Measurements from ENCODE around the gene KIAA1671. TPM values are rescaled to one million over a fixed set of nuclear protein-coding genes. Genes with fewer than 3 reads are reported as not detected.

KIAA1671 gene
- total RNA-seq, 4 donors from 2014 or later: 16.2 to 35.0 (median 21.7) TPM

DNA sequence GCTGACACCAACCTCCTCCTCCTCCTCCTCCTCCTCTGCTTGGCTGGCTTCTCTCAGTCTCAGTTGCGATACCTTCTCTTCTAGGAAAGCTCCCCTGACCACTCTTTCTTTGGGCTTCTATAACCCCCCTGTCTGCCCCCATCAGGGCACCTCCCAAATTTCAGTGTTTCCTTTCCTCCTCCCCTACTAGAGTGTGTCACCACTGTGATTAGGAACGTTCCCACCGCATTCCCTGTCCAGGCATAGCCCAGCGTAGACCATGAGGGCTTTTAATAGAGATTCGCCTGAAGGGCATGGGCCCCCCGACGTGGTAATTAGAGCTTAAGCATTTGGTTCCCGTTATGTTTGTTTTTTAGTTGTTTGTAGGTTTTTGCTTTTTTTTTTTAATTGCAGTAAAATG is 65.5 kb downstream of the KIAA1671 start:
- TF ChIP-seq, protein P1, sequence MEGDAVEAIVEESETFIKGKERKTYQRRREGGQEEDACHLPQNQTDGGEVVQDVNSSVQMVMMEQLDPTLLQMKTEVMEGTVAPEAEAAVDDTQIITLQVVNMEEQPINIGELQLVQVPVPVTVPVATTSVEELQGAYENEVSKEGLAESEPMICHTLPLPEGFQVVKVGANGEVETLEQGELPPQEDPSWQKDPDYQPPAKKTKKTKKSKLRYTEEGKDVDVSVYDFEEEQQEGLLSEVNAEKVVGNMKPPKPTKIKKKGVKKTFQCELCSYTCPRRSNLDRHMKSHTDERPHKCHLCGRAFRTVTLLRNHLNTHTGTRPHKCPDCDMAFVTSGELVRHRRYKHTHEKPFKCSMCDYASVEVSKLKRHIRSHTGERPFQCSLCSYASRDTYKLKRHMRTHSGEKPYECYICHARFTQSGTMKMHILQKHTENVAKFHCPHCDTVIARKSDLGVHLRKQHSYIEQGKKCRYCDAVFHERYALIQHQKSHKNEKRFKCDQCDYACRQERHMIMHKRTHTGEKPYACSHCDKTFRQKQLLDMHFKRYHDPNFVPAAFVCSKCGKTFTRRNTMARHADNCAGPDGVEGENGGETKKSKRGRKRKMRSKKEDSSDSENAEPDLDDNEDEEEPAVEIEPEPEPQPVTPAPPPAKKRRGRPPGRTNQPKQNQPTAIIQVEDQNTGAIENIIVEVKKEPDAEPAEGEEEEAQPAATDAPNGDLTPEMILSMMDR (IDR thresholded peaks at IDR 0.05 in 4 of 5, conservative IDR thresholded peaks at IDR 0.05 in 1 of 5): no peak
- no peak for TF ChIP-seq POLR2A (IDR thresholded peaks at IDR 0.05)
- H3K4me1 ChIP-seq: peaks cover 0 to 3% of the 10 kb centered on the region in 2 donors
- H3K4me3 ChIP-seq: no peak overlapping the region
- H3K9me3 ChIP-seq: no peaks in the 10 kb centered on the region
- intact Hi-C loops (cut with DNase I; ENCODE audit: low total_unique reads): no loop called here
- no peak overlapping the region for H3K27ac ChIP-seq
- DNase-seq: no peak
- in situ Hi-C loops (cut with MboI; ENCODE audit: low sequenced_read_pairs in 4 of 4): no loop called here
- no peaks in the 10 kb centered on the region for H3K36me3 ChIP-seq
- ATAC-seq: no peak
- H3K27me3 ChIP-seq: no peaks in the 10 kb centered on the region

DNA sequence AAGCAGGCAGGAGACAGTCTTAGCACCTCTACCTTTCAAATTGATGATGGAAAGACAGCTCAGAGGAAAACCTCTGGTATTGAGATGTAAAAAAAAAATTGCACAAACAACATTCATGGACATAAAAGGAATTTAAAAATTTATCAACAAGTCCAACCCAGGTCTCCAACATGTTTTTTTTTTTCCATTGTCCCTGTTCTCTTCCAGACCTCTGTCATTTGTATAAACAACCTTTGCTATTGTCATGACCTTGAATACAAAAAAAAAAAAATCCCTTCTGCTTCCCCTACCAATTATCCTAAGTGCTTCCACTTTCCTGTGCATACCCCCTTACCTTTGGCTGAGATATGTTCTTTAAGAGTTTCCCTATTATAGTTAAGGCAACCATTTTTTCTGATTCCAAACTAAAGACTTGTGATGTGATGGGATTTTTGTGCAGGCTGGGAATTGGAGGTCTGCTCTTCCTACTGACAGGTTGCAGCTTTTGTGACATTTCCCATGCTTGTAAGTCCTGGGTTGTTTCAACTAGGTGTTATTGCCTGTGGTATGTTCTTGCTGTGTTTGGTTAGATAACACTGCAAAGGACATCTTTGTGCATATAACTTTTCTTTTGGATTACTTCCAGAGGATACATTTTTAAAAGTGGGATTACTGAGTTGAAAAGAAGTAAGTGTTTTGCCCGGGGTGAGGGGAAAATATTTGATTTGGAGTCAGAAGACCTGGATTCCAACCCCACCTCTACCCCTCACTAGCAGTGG is 67.1 kb downstream of the KIAA1671 start:
- ATAC-seq (no peak), DNase-seq (no peak)
- peaks cover 0 to 3% of the 10 kb centered on the region in 2 donors for H3K4me1 ChIP-seq
- no peaks in the 10 kb centered on the region for H3K36me3 ChIP-seq
- no peaks in the 10 kb centered on the region for H3K27me3 ChIP-seq
- H3K4me3 ChIP-seq: no peak overlapping the region
- no peaks in the 10 kb centered on the region for H3K9me3 ChIP-seq
- intact Hi-C loops (cut with DNase I; ENCODE audit: low total_unique reads): no loop called here
- no peak overlapping the region for H3K27ac ChIP-seq
- TF ChIP-seq, protein P1 (IDR thresholded peaks at IDR 0.05 in 4 of 5, conservative IDR thresholded peaks at IDR 0.05 in 1 of 5): no peak
- TF ChIP-seq POLR2A (IDR thresholded peaks at IDR 0.05): no peak
- in situ Hi-C loops (cut with MboI; ENCODE audit: low sequenced_read_pairs in 4 of 4): no loop called here

DNA sequence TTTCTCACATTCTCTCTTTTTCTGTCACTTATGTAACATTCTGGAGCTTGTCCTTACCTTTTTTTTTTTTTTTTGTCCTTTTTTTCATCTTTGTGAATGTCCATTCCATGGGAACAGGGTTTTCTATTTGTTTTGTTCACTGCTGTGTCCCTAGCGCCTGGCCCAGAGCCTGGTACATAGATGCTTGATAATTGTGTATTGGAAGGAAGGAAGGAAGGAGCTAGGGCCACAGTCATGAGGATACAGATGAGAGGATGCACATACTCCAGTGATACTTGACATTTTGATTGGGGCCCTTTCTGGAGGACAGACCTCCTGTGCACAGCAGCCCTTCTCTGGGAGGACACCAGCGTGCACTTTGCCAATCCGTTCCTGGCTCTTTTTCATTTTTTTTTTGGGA is 68.9 kb downstream of the KIAA1671 start:
- intact Hi-C loops (cut with DNase I; ENCODE audit: low total_unique reads) (no loop called here), in situ Hi-C loops (cut with MboI; ENCODE audit: low sequenced_read_pairs in 4 of 4) (no loop called here)
- H3K27me3 ChIP-seq: no peaks in the 10 kb centered on the region
- TF ChIP-seq, protein P1 (IDR thresholded peaks at IDR 0.05 in 4 of 5, conservative IDR thresholded peaks at IDR 0.05 in 1 of 5): no peak
- TF ChIP-seq POLR2A (IDR thresholded peaks at IDR 0.05): no peak
- H3K4me1 ChIP-seq: peaks cover 0 to 12% of the 10 kb centered on the region in 2 donors
- no peaks in the 10 kb centered on the region for H3K36me3 ChIP-seq
- DNase-seq (no peak), ATAC-seq (no peak)
- no peak overlapping the region for H3K27ac ChIP-seq
- no peak overlapping the region for H3K4me3 ChIP-seq
- H3K9me3 ChIP-seq: no peaks in the 10 kb centered on the region

DNA sequence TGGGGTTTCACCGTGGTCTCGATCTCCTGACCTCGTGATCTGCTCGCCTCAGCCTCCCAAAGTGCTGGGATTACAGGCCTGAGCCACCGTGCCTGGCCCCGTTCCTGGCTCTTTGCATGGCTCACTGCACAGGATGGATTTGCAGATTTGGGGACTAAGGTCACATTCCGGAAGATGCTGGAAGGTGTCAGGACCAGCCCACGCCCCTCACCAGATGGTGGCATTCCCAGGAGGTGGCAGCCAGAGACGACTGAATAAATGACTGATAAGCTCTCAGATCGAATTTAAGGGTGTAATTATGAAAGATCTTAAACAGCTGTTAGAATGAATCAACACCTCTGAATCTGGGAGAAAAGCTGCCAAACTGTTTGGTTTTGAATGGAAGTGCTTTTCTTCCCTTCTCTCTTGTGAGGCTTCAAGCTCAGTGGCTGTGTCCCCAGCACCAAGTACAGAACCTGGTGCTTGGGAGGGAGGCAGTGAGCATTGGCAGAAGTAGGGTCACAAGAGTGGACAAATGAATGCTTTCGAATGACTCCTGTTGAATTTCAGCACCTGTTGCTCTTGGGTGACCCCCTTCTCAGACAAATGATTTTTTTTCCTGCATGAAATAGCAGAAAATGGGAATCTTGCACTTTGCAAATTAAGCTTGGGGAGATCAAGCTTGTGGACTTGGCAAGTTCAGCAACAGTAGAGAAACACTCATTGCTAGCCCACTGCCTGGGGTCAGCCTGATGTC is 69.6 kb downstream of the KIAA1671 start:
- TF ChIP-seq, protein P1 (IDR thresholded peaks at IDR 0.05 in 4 of 5, conservative IDR thresholded peaks at IDR 0.05 in 1 of 5): no peak
- TF ChIP-seq POLR2A (IDR thresholded peaks at IDR 0.05): no peak
- DNase-seq: no peak
- Histone ChIP-seq H3K27me3 (no peaks in the 10 kb centered on the region), H3K4me1 (peaks cover 0 to 15% of the 10 kb centered on the region in 2 donors), H3K27ac (no peak overlapping the region), H3K36me3 (no peaks in the 10 kb centered on the region), H3K4me3 (no peak overlapping the region), H3K9me3 (no peaks in the 10 kb centered on the region)
- intact Hi-C loops (cut with DNase I; ENCODE audit: low total_unique reads) (no loop called here), in situ Hi-C loops (cut with MboI; ENCODE audit: low sequenced_read_pairs in 4 of 4) (no loop called here)
- no peak for ATAC-seq
